Adrenal gland (tissue), 5 donors: ENCODE data around the gene ELAPOR2.

Experiments used
- CTCF ChIP-seq, 6 experiments: fragments of 450-650 bp in 4 of 6; fragments of 200-600 bp in 2 of 6; sonication (generic) in 1 of 6; IDR thresholded peaks; 1 replicate in 5 of 6; 2 replicates in 1 of 6; pipeline versions ENCODE4 v1.5.1 to v1.8.0; 2016 to 2021; ENCODE audit warnings: antibody characterized with exemption in 6 of 6, mild to moderate bottlenecking in 2 of 6, moderate library complexity in 1 of 6
- POLR2A ChIP-seq, 2 donors: fragments of 450-650 bp; IDR thresholded peaks; one replicate each; pipeline ENCODE4 v1.6.1; 2017; ENCODE audit warnings: antibody characterized with exemption in 2 of 2, mild to moderate bottlenecking in 2 of 2, moderate library complexity in 1 of 2
- donor health status: DM: no; HTN: no; CAD: no.

GRCh38 chr7:87106974-87107612, 47.6 kb upstream of the ELAPOR2 start:
- TF ChIP-seq CTCF (IDR thresholded peaks at IDR 0.05) = no peak
- no peak for TF ChIP-seq POLR2A (IDR thresholded peaks at IDR 0.05)
